ENCODE results near the gene NUCKS1. TPM values are rescaled to one million over a fixed set of nuclear protein-coding genes. Genes with fewer than 3 reads are reported as not detected.
A peak's percentile ranks its signal among the peaks of the same experiment; 100 is the strongest.

NUCKS1 gene
- polyA plus RNA-seq, 1 of the 3 experiments (the other 2 are of a cell fraction) = 25.4 TPM

DNA sequence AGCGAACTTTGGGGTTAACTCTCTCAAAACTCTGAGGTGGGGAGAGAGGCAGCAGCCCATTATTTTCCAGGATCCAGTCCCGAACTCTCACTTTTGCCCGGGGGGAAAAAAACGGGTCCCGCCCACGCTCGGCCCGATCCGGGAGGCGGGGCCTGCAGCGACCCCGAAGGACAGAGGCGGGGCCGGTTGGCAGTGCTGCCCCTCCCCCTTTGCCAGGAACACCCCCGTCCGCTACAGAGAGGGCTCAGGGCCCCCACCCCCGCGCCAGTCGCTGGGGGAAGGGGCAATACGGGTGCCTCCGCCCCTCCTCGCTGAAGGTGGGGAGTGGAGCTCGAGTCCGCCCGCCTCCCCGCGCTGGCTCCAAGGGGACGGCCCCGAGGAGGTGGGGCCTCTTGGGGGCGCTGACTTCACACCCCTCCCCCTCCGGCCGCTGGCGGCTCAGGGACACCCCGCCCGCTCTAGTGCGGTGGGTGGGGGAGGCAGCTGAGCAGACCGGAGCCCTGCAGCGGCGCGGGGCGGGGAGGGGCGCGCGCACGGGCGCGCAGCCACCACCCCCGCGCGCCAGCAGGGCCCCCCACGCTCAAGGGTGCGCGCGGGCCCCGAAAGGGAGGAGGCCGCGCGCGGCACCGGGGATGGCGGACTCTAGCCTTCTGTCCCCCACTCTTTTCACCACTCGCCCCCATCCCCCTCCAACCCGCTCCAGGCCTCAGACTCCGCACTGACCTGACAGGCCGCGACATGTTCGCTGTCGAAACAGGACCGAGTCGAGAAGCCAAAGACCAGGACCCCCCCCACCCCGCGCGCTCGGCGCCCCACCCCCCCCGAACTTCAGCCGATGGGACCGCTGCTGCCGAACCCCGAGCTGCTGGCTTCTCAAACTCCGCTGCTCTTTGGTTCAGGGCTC lies 496 bp downstream of the NUCKS1 start (continued):
- TF ChIP-seq PBX3 (IDR thresholded peaks at IDR 0.05) (no peak), MXI1 (IDR thresholded peaks at IDR 0.05; ENCODE audit: low read depth, low read length) (0 out of 2 replicates have a peak, but pooled peaks have one; percentile 24), RXRA (IDR thresholded peaks at IDR 0.05; ENCODE audit: borderline replicate concordance, low read depth) (no peak), SIN3A (IDR thresholded peaks at IDR 0.05; ENCODE audit: borderline replicate concordance, low read depth, low read length) (peak; percentile 63; the same call in 1 of the 2 replicates), FOXM1 (IDR thresholded peaks at IDR 0.05; ENCODE audit: low read depth) (peak; percentile 17; the same call in 1 of the 2 replicates), TCF12 (IDR thresholded peaks at IDR 0.05) (no peak; the same call in 1 of the 2 replicates)

- H3K4me2 ChIP-seq = peak overlapping the region; percentile 83
- peak overlapping the region; percentile 73 to 91 for H3K4me3 ChIP-seq (ENCODE audit: low read depth in 2 of 2, low read length in 1 of 2)
- ChIA-PET CTCF (interaction anchor here (0.7 to 1.8 kb wide), 8 partner anchors 9 to 296 kb away, joined by 3 to 6 read pairs (median 4); partner anchors contain the start of gene ELK4), POLR2A (interaction anchor here (0.6 kb wide), 1 partner anchor 9 kb away, joined by 4 read pairs; no protein-coding TSS in a partner anchor)
- TF ChIP-seq MXI1 (IDR thresholded peaks at IDR 0.05; ENCODE audit: low read depth, low read length) (no peak), EZH2phosphoT487 (IDR thresholded peaks at IDR 0.05; ENCODE audit: borderline replicate concordance, low read depth) (no peak), FOXJ3 (CRISPR knock-in tag; IDR thresholded peaks at IDR 0.05) (no peak), YY1 (IDR thresholded peaks at IDR 0.05; ENCODE audit: low read depth) (0 out of 2 replicates have a peak, but pooled peaks have one; percentile 25), USF2 (IDR thresholded peaks at IDR 0.05; ENCODE audit: borderline replicate concordance, low read depth, low read length) (no peak), ZBTB33 (IDR thresholded peaks at IDR 0.05; ENCODE audit: borderline replicate concordance, low read depth) (peak; percentile 89), SMC3 (IDR thresholded peaks at IDR 0.05; ENCODE audit: low read depth, low read length) (0 out of 2 replicates have a peak, but pooled peaks have one; percentile 1), CHD2 (IDR thresholded peaks at IDR 0.05; ENCODE audit: low read length, partially characterized antibody) (peak; percentile 84)
- no peaks in the 10 kb centered on the region for H3K27me3 ChIP-seq (ENCODE audit: insufficient read depth)
- H3K9ac ChIP-seq = peak overlapping the region; percentile 80
- 0 out of 2 replicates have a peak overlapping the region, but pooled peaks have one; percentile 25 for H2AFZ ChIP-seq (ENCODE audit: low read depth)
- H4K20me1 ChIP-seq (ENCODE audit: insufficient read depth) = peaks cover 55% of the 10 kb centered on the region
- H3K9me3 ChIP-seq = no peaks in the 10 kb centered on the region
- peaks cover 14% of the 10 kb centered on the region for H3F3A ChIP-seq (replicated peaks; ENCODE audit: insufficient read depth)
- 1% methylated on average over 25 of the region's 25 CpGs for WGBS (ENCODE audit: low lambda C conversion rate)
- no peaks in the 10 kb centered on the region for H3K9me2 ChIP-seq
- peak overlapping the region; percentile 88 to 96 for H3K27ac ChIP-seq (ENCODE audit: low read depth in 2 of 2, low read length in 1 of 2)
- H3K79me2 ChIP-seq (ENCODE audit: insufficient read depth) = peaks cover 59% of the 10 kb centered on the region
- H3K36me3 ChIP-seq (replicated peaks in 1 of 2; ENCODE audit: control insufficient read depth in 1 of 2, insufficient read depth in 2 of 2, low read length in 1 of 2) = peaks cover 8 to 17% of the 10 kb centered on the region in 2 experiments
- peaks cover 15 to 28% of the 10 kb centered on the region in 2 experiments; a peak in 3 of 4 replicates for H3K4me1 ChIP-seq (ENCODE audit: control insufficient read depth in 1 of 2, insufficient read depth in 2 of 2, low read depth in 1 of 2, low read length in 1 of 2)
- DNase-seq = peak; percentile 28
Measured at GRCh38 chr1:205748403-205749233, 1.4 kb downstream of the NUCKS1 start.
